ENCODE measurements around the gene BCL2L2. TPM values are rescaled to one million over a fixed set of nuclear protein-coding genes. Genes with fewer than 3 reads are reported as not detected.

Gene BCL2L2
- polyA plus RNA-seq, 1 of the 3 experiments (the other 2 are of a cell fraction): 30.6 TPM

GRCh38 chr14:23361320-23361719 is 54.7 kb downstream of the BCL2L2 start:
- POLR2A ChIA-PET: interaction anchor here (0.7 to 1.1 kb wide), 2 partner anchors 9 to 32 kb away, joined by 3 to 4 read pairs; partner anchors contain the start of gene SLC22A17
- CTCF ChIA-PET: interaction anchor here (0.7 to 6.4 kb wide), 8 partner anchors 7 to 34 kb away, joined by 3 to 42 read pairs (median 4); partner anchors contain the start of gene SLC22A17
- no peaks in the 10 kb centered on the region for H3K27me3 ChIP-seq (ENCODE audit: insufficient read depth)

More at GRCh38 chr14:23361320-23361719, 54.7 kb downstream of the BCL2L2 start:
- Histone ChIP-seq H2AFZ (ENCODE audit: low read depth) (no peak overlapping the region), H3K4me3 (ENCODE audit: low read depth in 2 of 2, low read length in 1 of 2) (no peak overlapping the region), H4K20me1 (ENCODE audit: insufficient read depth) (no peaks in the 10 kb centered on the region), H3F3A (replicated peaks; ENCODE audit: insufficient read depth) (no peaks in the 10 kb centered on the region), H3K79me2 (ENCODE audit: insufficient read depth) (peaks cover 6% of the 10 kb centered on the region; the same call in 1 of the 2 replicates), H3K9ac (no peak overlapping the region), H3K9me2 (no peaks in the 10 kb centered on the region), H3K36me3 (replicated peaks in 1 of 2; ENCODE audit: control insufficient read depth in 1 of 2, insufficient read depth in 2 of 2, low read length in 1 of 2) (peaks cover 0 to 2% of the 10 kb centered on the region in 2 experiments), H3K27ac (ENCODE audit: low read depth in 2 of 2, low read length in 1 of 2) (no peak overlapping the region), H3K4me1 (ENCODE audit: control insufficient read depth in 1 of 2, insufficient read depth in 2 of 2, low read depth in 1 of 2, low read length in 1 of 2) (peaks cover 0 to 8% of the 10 kb centered on the region in 2 experiments; a peak in 2 of 4 replicates), H3K4me2 (no peak overlapping the region), H3K9me3 (no peaks in the 10 kb centered on the region)
- no peak for TF ChIP-seq RFX5 (IDR thresholded peaks at IDR 0.05; ENCODE audit: low read length)
- TF ChIP-seq TEAD4 (IDR thresholded peaks at IDR 0.05; ENCODE audit: borderline replicate concordance, insufficient read depth): no peak
- no peak for TF ChIP-seq RAD21 (IDR thresholded peaks at IDR 0.05; ENCODE audit: low read length)
- TF ChIP-seq SIN3A (IDR thresholded peaks at IDR 0.05; ENCODE audit: borderline replicate concordance, low read depth, low read length): no peak
- no peak for TF ChIP-seq GABPA (IDR thresholded peaks at IDR 0.05; ENCODE audit: low read depth)
- TF ChIP-seq SMC3 (IDR thresholded peaks at IDR 0.05; ENCODE audit: low read depth, low read length): no peak
- no peak for TF ChIP-seq FOXM1 (IDR thresholded peaks at IDR 0.05; ENCODE audit: low read depth)
- TF ChIP-seq GATA2 (CRISPR knock-in tag; IDR thresholded peaks at IDR 0.05): no peak
- TF ChIP-seq RCOR1 (IDR thresholded peaks at IDR 0.05; ENCODE audit: low read length): no peak
- no peak for DNase-seq

Small RNA genes lying within 50 kb of the gene (small RNA-seq; reads per million reads assigned to genes)
- gene RNU6-1046P: 0 reads per million in 7 experiments

Other genes with a start within 250 kb of the BCL2L2 start
- 30.8 and 36.7 TPM in 2 replicates for gene CDH24, start 249.3 kb upstream of the BCL2L2 start, polyA plus RNA-seq (2012; rRNA removed)
- 159 and 195 TPM in 2 replicates for gene ACIN1, start 211.7 kb upstream of the BCL2L2 start, polyA plus RNA-seq (2012; rRNA removed)
- 55.2 and 73.3 TPM in 2 replicates for gene C14orf119, start 211.3 kb upstream of the BCL2L2 start, polyA plus RNA-seq (2012; rRNA removed)
- not detected in 2 replicates for gene CIROP, start 201.8 kb upstream of the BCL2L2 start, polyA plus RNA-seq (2012; rRNA removed)
- not detected in 2 replicates for gene CEBPE, start 187.6 kb upstream of the BCL2L2 start, polyA plus RNA-seq (2012; rRNA removed)
- gene SLC7A8, start 123.2 kb upstream of the BCL2L2 start, polyA plus RNA-seq (2012; rRNA removed): 0.96 and 1.4 TPM in 2 replicates
- gene RNF212B, start 68.9 kb upstream of the BCL2L2 start, polyA plus RNA-seq (2012; rRNA removed): not detected in 2 replicates
- gene HOMEZ, start 20.7 kb upstream of the BCL2L2 start, polyA plus RNA-seq (2012; rRNA removed): 7.7 and 8.7 TPM in 2 replicates
- 6.6 and 7.4 TPM in 2 replicates for gene PPP1R3E, start 4.0 kb upstream of the BCL2L2 start, polyA plus RNA-seq (2012; rRNA removed)
- gene PABPN1, start 14.6 kb downstream of the BCL2L2 start, polyA plus RNA-seq (2012; rRNA removed): 266 and 444 TPM in 2 replicates
- gene SLC22A17, start 46.1 kb downstream of the BCL2L2 start, polyA plus RNA-seq (2012; rRNA removed): 20.6 and 27.2 TPM in 2 replicates
- 2.6 and 4.4 TPM in 2 replicates for gene EFS, start 58.3 kb downstream of the BCL2L2 start, polyA plus RNA-seq (2012; rRNA removed)
- not detected in 2 replicates for gene IL25, start 66.0 kb downstream of the BCL2L2 start, polyA plus RNA-seq (2012; rRNA removed)
- 0.13 TPM in 1 of 2 replicates, not detected in the other for gene CMTM5, start 70.2 kb downstream of the BCL2L2 start, polyA plus RNA-seq (2012; rRNA removed)
- gene MYH6, start 101.4 kb downstream of the BCL2L2 start, polyA plus RNA-seq (2012; rRNA removed): not detected in 2 replicates
- gene MYH7, start 128.8 kb downstream of the BCL2L2 start, polyA plus RNA-seq (2012; rRNA removed): not detected in 2 replicates
- 64.3 and 85.9 TPM in 2 replicates for gene NGDN, start 162.9 kb downstream of the BCL2L2 start, polyA plus RNA-seq (2012; rRNA removed)
- gene ZFHX2, start 244.9 kb downstream of the BCL2L2 start, polyA plus RNA-seq (2012; rRNA removed): 0.28 and 0.77 TPM in 2 replicates
- gene THTPA, start 249.4 kb downstream of the BCL2L2 start, polyA plus RNA-seq (2012; rRNA removed): 15.5 and 16.3 TPM in 2 replicates